Measurements from ENCODE around the gene HBS1L.
"Not testable (repeated sequence)": the region's sequence is repeated elsewhere in the genome, so short reads cannot be mapped to it uniquely, and the experiment has no call there.

HBS1L gene

DNA sequence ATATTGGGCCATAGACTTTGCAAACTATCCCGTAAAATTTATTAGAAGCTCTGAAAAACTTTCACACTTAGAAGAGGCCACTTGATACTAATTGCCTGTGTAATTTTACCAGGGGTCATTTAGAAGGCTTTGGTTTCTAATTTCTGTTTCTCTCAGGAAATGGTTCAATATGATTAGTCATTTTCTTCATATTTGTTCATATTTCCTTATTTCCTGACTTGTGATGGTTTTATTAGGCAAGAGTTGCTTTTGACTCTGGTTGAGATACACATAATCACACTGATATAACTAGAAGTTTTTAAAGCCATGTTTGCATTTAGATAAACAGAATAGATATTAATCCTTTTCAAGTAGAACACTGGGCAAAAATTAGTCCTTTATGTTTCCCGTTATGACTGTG is 11.8 kb upstream of the HBS1L start:
- FAIRE-seq (no peak), DNase-seq (ENCODE audit: insufficient read length, low spot score) (no peak)
- no peak for TF ChIP-seq POLR2AphosphoS5 (IDR thresholded peaks at IDR 0.05; ENCODE audit: low read depth, low read length)
- no peak for TF ChIP-seq POU2F2 (IDR thresholded peaks at IDR 0.05; ENCODE audit: low read depth, low read length)
- no peak for TF ChIP-seq SPI1 (IDR thresholded peaks at IDR 0.05; ENCODE audit: low read depth, low read length)

GRCh38 chr6:135064586-135064985 is 10.0 kb upstream of the HBS1L start:
- no peak for TF ChIP-seq SPI1 (IDR thresholded peaks at IDR 0.05; ENCODE audit: low read depth, low read length)
- no peak for TF ChIP-seq POLR2AphosphoS5 (IDR thresholded peaks at IDR 0.05; ENCODE audit: low read depth, low read length)
- no peak for TF ChIP-seq POLR2A (IDR thresholded peaks at IDR 0.05; ENCODE audit: low read depth, low read length)
- TF ChIP-seq POU2F2 (IDR thresholded peaks at IDR 0.05; ENCODE audit: low read depth, low read length), result no peak
- TF ChIP-seq TAF1 (IDR thresholded peaks at IDR 0.05; ENCODE audit: low read depth, low read length), result no peak
- TF ChIP-seq PAX5 (IDR thresholded peaks at IDR 0.05; ENCODE audit: insufficient read depth, low read length, severe bottlenecking), result no peak
- FAIRE-seq (no peak), DNase-seq (ENCODE audit: insufficient read length, low spot score) (no peak)

GRCh38 chr6:135063926-135064325 is 9.3 kb upstream of the HBS1L start:
- FAIRE-seq (peak; percentile 13), DNase-seq (ENCODE audit: insufficient read length, low spot score) (no peak)
- TF ChIP-seq POLR2AphosphoS5 (IDR thresholded peaks at IDR 0.05; ENCODE audit: low read depth, low read length) (no peak), SPI1 (IDR thresholded peaks at IDR 0.05; ENCODE audit: low read depth, low read length) (no peak), POLR2A (IDR thresholded peaks at IDR 0.05; ENCODE audit: low read depth, low read length) (no peak), PAX5 (IDR thresholded peaks at IDR 0.05; ENCODE audit: insufficient read depth, low read length, severe bottlenecking) (no peak), TAF1 (IDR thresholded peaks at IDR 0.05; ENCODE audit: low read depth, low read length) (no peak), POU2F2 (IDR thresholded peaks at IDR 0.05; ENCODE audit: low read depth, low read length) (no peak)

- FAIRE-seq (no peak), DNase-seq (ENCODE audit: insufficient read length, low spot score) (no peak)
- TF ChIP-seq TAF1 (IDR thresholded peaks at IDR 0.05; ENCODE audit: low read depth, low read length) (no peak), POLR2A (IDR thresholded peaks at IDR 0.05; ENCODE audit: low read depth, low read length) (no peak), POU2F2 (IDR thresholded peaks at IDR 0.05; ENCODE audit: low read depth, low read length) (no peak)
Measured at GRCh38 chr6:135062735-135063134, 8.1 kb upstream of the HBS1L start.

DNA sequence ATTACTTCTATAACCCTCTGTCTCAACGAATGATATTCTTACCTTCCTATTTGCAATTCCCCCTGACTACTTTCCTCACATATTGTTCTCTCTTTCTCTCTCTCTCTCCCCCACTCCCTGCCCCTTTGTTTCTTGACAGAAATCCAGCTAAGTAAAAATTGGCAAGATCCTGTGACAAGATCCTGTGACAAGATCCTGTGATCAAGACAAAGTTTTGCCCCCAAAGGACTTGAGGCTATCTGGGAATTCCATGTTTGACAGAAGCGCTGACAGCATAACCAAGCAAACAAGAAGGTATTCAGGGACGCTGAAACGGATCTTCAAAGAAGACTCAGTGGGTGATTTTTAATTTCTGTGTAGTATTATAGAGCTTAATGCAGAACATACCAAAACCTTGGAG is 5.5 kb upstream of the HBS1L start:
- no peak for TF ChIP-seq POU2F2 (IDR thresholded peaks at IDR 0.05; ENCODE audit: low read depth, low read length)
- TF ChIP-seq PAX5 (IDR thresholded peaks at IDR 0.05; ENCODE audit: insufficient read depth, low read length, severe bottlenecking), result no peak
- no peak for TF ChIP-seq SPI1 (IDR thresholded peaks at IDR 0.05; ENCODE audit: low read depth, low read length)
- TF ChIP-seq TAF1 (IDR thresholded peaks at IDR 0.05; ENCODE audit: low read depth, low read length), result no peak
- TF ChIP-seq POLR2AphosphoS5 (IDR thresholded peaks at IDR 0.05; ENCODE audit: low read depth, low read length), result no peak
- TF ChIP-seq POLR2A (IDR thresholded peaks at IDR 0.05; ENCODE audit: low read depth, low read length), result no peak
- DNase-seq (ENCODE audit: insufficient read length, low spot score), result no peak
- no peak for FAIRE-seq

DNA sequence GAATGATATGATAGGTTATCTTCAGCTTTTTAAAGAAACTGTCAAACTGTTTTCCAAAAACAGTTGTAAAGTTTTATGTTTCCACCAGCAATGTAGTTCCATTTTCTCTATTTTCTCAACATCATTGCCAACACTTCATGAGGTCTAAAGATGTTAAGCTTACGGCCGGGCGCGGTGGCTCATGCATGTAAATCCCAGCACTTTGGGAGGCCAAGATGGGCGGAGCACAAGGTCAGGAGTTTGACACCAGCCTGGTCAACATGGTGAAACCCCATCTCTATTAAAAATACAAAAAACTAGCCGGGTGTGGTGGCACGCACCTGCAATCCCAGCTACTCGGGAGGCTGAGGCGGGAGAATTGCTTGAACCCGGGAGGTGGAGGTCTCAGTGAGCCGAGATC is 3.7 kb upstream of the HBS1L start:
- not testable (repeated sequence) for DNase-seq (ENCODE audit: insufficient read length, low spot score); FAIRE-seq

- no peak for TF ChIP-seq SPI1 (IDR thresholded peaks at IDR 0.05; ENCODE audit: low read depth, low read length)
- TF ChIP-seq POLR2AphosphoS5 (IDR thresholded peaks at IDR 0.05; ENCODE audit: low read depth, low read length), result no peak
- TF ChIP-seq POLR2A (IDR thresholded peaks at IDR 0.05; ENCODE audit: low read depth, low read length), result no peak
- TF ChIP-seq PAX5 (IDR thresholded peaks at IDR 0.05; ENCODE audit: insufficient read depth, low read length, severe bottlenecking), result no peak
- TF ChIP-seq TAF1 (IDR thresholded peaks at IDR 0.05; ENCODE audit: low read depth, low read length), result no peak
- TF ChIP-seq POU2F2 (IDR thresholded peaks at IDR 0.05; ENCODE audit: low read depth, low read length), result no peak
- FAIRE-seq, result no peak
- no peak for DNase-seq (ENCODE audit: insufficient read length, low spot score)
Measured at GRCh38 chr6:135056632-135057031, 2.0 kb upstream of the HBS1L start.

DNA sequence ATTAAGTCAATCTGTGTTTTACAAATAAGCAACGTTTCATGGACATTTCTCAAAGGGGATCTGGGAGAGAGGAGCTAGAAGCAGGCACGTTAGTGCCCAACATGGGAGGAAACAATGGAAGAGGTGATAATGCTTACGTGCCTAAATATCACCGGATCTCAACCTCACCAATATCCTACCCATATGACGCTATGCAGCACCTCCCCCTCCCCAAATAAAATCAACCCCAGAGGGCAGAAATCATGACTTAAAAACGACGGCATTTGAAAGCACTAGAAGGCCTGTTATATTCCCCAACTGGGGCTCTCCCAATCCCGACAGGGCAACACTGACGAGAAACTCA is 425 bp downstream of the HBS1L start:
- TF ChIP-seq POLR2AphosphoS5 (IDR thresholded peaks at IDR 0.05; ENCODE audit: low read depth, low read length) (no peak), SPI1 (IDR thresholded peaks at IDR 0.05; ENCODE audit: low read depth, low read length) (no peak), PAX5 (IDR thresholded peaks at IDR 0.05; ENCODE audit: insufficient read depth, low read length, severe bottlenecking) (no peak), POLR2A (IDR thresholded peaks at IDR 0.05; ENCODE audit: low read depth, low read length) (no peak), TAF1 (IDR thresholded peaks at IDR 0.05; ENCODE audit: low read depth, low read length) (no peak), POU2F2 (IDR thresholded peaks at IDR 0.05; ENCODE audit: low read depth, low read length) (no peak)
- DNase-seq (ENCODE audit: insufficient read length, low spot score), result no peak
- FAIRE-seq, result no peak

DNA sequence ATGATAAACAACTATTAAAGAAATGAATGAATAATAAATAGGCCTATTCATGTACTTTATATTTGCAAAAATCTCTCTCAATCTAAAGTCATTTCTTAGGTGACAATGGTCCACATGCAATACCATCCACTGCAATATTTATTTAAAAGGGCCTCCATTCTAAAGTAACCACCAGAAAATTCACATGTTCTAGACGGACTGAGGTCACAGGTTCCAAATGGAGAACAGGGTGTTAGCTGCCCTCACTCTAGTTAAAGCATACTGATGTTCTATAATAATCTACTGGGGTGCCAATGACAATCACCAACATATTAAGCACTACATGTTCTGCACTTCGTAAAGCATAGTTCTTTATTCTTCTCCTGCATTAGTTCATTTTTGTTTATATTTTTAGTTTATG is 1.2 kb downstream of the HBS1L start:
- TF ChIP-seq POU2F2 (IDR thresholded peaks at IDR 0.05; ENCODE audit: low read depth, low read length) (no peak), SPI1 (IDR thresholded peaks at IDR 0.05; ENCODE audit: low read depth, low read length) (no peak), POLR2A (IDR thresholded peaks at IDR 0.05; ENCODE audit: low read depth, low read length) (no peak), TAF1 (IDR thresholded peaks at IDR 0.05; ENCODE audit: low read depth, low read length) (no peak), PAX5 (IDR thresholded peaks at IDR 0.05; ENCODE audit: insufficient read depth, low read length, severe bottlenecking) (no peak), POLR2AphosphoS5 (IDR thresholded peaks at IDR 0.05; ENCODE audit: low read depth, low read length) (no peak)
- DNase-seq (ENCODE audit: insufficient read length, low spot score) (no peak), FAIRE-seq (no peak)

- TF ChIP-seq TAF1 (IDR thresholded peaks at IDR 0.05; ENCODE audit: low read depth, low read length) (no peak), SPI1 (IDR thresholded peaks at IDR 0.05; ENCODE audit: low read depth, low read length) (no peak), POLR2A (IDR thresholded peaks at IDR 0.05; ENCODE audit: low read depth, low read length) (no peak), POU2F2 (IDR thresholded peaks at IDR 0.05; ENCODE audit: low read depth, low read length) (no peak), PAX5 (IDR thresholded peaks at IDR 0.05; ENCODE audit: insufficient read depth, low read length, severe bottlenecking) (no peak), POLR2AphosphoS5 (IDR thresholded peaks at IDR 0.05; ENCODE audit: low read depth, low read length) (no peak)
- FAIRE-seq, result peak; percentile 40
- no peak for DNase-seq (ENCODE audit: insufficient read length, low spot score)
Measured at GRCh38 chr6:135052939-135053338, 1.7 kb downstream of the HBS1L start.

- no peak for DNase-seq (ENCODE audit: insufficient read length, low spot score)
- FAIRE-seq, result no peak
- TF ChIP-seq POU2F2 (IDR thresholded peaks at IDR 0.05; ENCODE audit: low read depth, low read length), result no peak
- TF ChIP-seq POLR2A (IDR thresholded peaks at IDR 0.05; ENCODE audit: low read depth, low read length), result no peak
- no peak for TF ChIP-seq POLR2AphosphoS5 (IDR thresholded peaks at IDR 0.05; ENCODE audit: low read depth, low read length)
- no peak for TF ChIP-seq PAX5 (IDR thresholded peaks at IDR 0.05; ENCODE audit: insufficient read depth, low read length, severe bottlenecking)
- TF ChIP-seq TAF1 (IDR thresholded peaks at IDR 0.05; ENCODE audit: low read depth, low read length), result no peak
- no peak for TF ChIP-seq SPI1 (IDR thresholded peaks at IDR 0.05; ENCODE audit: low read depth, low read length)
Measured at GRCh38 chr6:135048915-135049314, 5.7 kb downstream of the HBS1L start.
